WTC11 (cell line): ENCODE results near the gene TPCN2.

ENCODE experiments used
- CREB1 ChIP-seq: sonication (generic); formaldehyde crosslinking; IDR thresholded peaks from 2 replicates; pipeline ENCODE4 v1.8.0; 2023; ENCODE audit warnings: mild to moderate bottlenecking, missing genetic modification reagents
- CTCF ChIP-seq: fragments of 200-600 bp; IDR thresholded peaks from 2 replicates; pipeline ENCODE4 v1.8.0; 2022; ENCODE audit warnings: antibody characterized with exemption
- MLX ChIP-seq: sonication (generic); formaldehyde crosslinking; IDR thresholded peaks from 2 replicates; pipeline ENCODE4 v1.8.1; 2023; ENCODE audit warnings: mild to moderate bottlenecking, missing genetic modification reagents, moderate library complexity
- STAT6 ChIP-seq: sonication (generic); formaldehyde crosslinking; conservative IDR thresholded peaks from 2 replicates; pipeline ENCODE4 v1.8.1; 2023; ENCODE audit warnings: mild to moderate bottlenecking, low read depth, missing genetic modification reagents, moderate library complexity

GRCh38 chr11:69039501-69039900, 9.2 kb upstream of the TPCN2 start:
- no peak for TF ChIP-seq CREB1 (CRISPR knock-in tag)
- no peak for TF ChIP-seq STAT6 (CRISPR knock-in tag)
- TF ChIP-seq MLX (CRISPR knock-in tag): no peak
- TF ChIP-seq CTCF: no peak
